ENCODE measurements around the gene AFF4. TPM values are rescaled to one million over a fixed set of nuclear protein-coding genes. Genes with fewer than 3 reads are reported as not detected.

The AFF4 gene
- total and polyA plus RNA-seq, 10 of the 15 experiments (the other 5 are each of a cell fraction or from before 2014, with no cell fraction given), result 1.1 to 20.2 (median 10.4) TPM

- TF ChIP-seq RCOR1 (conservative IDR thresholded peaks at IDR 0.05; ENCODE audit: low read depth, low read length) (no peak), STAT3 (IDR thresholded peaks at IDR 0.05; ENCODE audit: low read depth, low read length) (no peak; the same call in 1 of the 2 replicates), ZNF24 (IDR thresholded peaks at IDR 0.05) (no peak), BACH1 (IDR thresholded peaks at IDR 0.05; ENCODE audit: borderline replicate concordance) (peak; percentile 76), ZNF207 (IDR thresholded peaks at IDR 0.05; ENCODE audit: borderline replicate concordance) (no peak), PAX8 (IDR thresholded peaks at IDR 0.05) (no peak), IKZF2 (IDR thresholded peaks at IDR 0.05) (peak; percentile 37 to 53; a peak in 2 of 4 replicates), HSF1 (IDR thresholded peaks at IDR 0.05; ENCODE audit: low read depth, low read length) (no peak), KLF5 (IDR thresholded peaks at IDR 0.05; ENCODE audit: partially characterized antibody) (peak; percentile 98), MTA3 (IDR thresholded peaks at IDR 0.05; ENCODE audit: borderline replicate concordance, low read length) (no peak; the same call in 1 of the 2 replicates), DPF2 (IDR thresholded peaks at IDR 0.05) (peak; percentile 70; the same call in 1 of the 2 replicates), CEBPB (IDR thresholded peaks at IDR 0.05; ENCODE audit: borderline replicate concordance in 1 of 2, low read depth in 2 of 2, low read length in 2 of 2) (no peak), ZBTB11 (CRISPR knock-in tag; IDR thresholded peaks at IDR 0.05) (no peak), TCF7 (IDR thresholded peaks at IDR 0.05; ENCODE audit: borderline replicate concordance) (no peak), NR2C1 (IDR thresholded peaks at IDR 0.05) (peak; percentile 80), SMAD5 (IDR thresholded peaks at IDR 0.05; ENCODE audit: low read depth) (peak; percentile 93; the same call in 1 of the 2 replicates), BRCA1 (IDR thresholded peaks at IDR 0.05; ENCODE audit: low read depth, low read length) (no peak), NRF1 (conservative IDR thresholded peaks at IDR 0.05; ENCODE audit: low read depth, low read length) (no peak), KAT2A (conservative IDR thresholded peaks at IDR 0.05; ENCODE audit: control insufficient read depth, low read depth, low read length) (no peak), POLR2A (IDR thresholded peaks at IDR 0.05; ENCODE audit: low read depth, low read length) (peak; percentile 99), PAX5 (IDR thresholded peaks at IDR 0.05; ENCODE audit: borderline replicate concordance, low read depth, low read length) (0 out of 2 replicates have a peak, but pooled peaks have one; percentile 0), ZSCAN29 (IDR thresholded peaks at IDR 0.05) (no peak), ZZZ3 (IDR thresholded peaks at IDR 0.05; ENCODE audit: control insufficient read depth, insufficient read length, low read depth) (no peak), FOS (IDR thresholded peaks at IDR 0.05; ENCODE audit: borderline replicate concordance, extremely low read depth, insufficient read length) (no peak), WRNIP1 (IDR thresholded peaks at IDR 0.05; ENCODE audit: borderline replicate concordance, low read depth, low read length) (no peak), ZNF274 (IDR thresholded peaks at IDR 0.05; ENCODE audit: insufficient read depth, insufficient read length) (no peak), EED (IDR thresholded peaks at IDR 0.05; ENCODE audit: low read depth) (peak; percentile 30), SUZ12 (IDR thresholded peaks at IDR 0.05; ENCODE audit: unreplicated experiment) (no peak), RELA (IDR thresholded peaks at IDR 0.05; ENCODE audit: borderline replicate concordance, partially characterized antibody) (no peak)
Observed at GRCh38 chr5:132866342-132867045, 96.9 kb downstream of the AFF4 start, which contains the start of the genes GDF9 and UQCRQ (continued).
